HG03280 (cell line): Measurements from ENCODE around the gene CC2D1B.
"Not testable (repeated sequence)": the region's sequence is repeated elsewhere in the genome, so short reads cannot be mapped to it uniquely, and the experiment has no call there.

Experiments
- ATAC-seq: cut with Tn5 transposase; IDR thresholded peaks from one replicate; pipeline ENCODE4 v1.9.1; 2021; ENCODE audit warnings: mild to moderate bottlenecking, moderate library complexity; ENCODE audit not compliant: unreplicated experiment

Gene CC2D1B, protein sequence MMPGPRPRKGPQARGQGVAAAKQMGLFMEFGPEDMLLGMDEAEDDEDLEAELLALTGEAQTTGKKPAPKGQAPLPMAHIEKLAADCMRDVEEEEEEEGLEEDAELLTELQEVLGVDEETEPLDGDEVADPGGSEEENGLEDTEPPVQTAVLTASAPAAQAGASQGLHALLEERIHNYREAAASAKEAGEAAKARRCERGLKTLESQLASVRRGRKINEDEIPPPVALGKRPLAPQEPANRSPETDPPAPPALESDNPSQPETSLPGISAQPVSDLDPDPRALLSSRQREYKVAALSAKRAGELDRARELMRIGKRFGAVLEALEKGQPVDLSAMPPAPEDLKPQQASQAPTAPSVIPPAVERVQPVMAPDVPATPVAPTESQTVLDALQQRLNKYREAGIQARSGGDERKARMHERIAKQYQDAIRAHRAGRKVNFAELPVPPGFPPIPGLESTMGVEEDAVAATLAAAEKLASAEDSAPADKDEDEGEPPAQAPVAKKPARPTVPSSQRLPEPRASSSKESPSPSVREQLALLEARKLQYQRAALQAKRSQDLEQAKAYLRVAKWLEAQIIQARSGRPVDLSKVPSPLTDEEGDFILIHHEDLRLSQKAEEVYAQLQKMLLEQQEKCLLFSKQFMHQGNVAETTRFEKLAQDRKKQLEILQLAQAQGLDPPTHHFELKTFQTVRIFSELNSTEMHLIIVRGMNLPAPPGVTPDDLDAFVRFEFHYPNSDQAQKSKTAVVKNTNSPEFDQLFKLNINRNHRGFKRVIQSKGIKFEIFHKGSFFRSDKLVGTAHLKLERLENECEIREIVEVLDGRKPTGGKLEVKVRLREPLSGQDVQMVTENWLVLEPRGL

DNA sequence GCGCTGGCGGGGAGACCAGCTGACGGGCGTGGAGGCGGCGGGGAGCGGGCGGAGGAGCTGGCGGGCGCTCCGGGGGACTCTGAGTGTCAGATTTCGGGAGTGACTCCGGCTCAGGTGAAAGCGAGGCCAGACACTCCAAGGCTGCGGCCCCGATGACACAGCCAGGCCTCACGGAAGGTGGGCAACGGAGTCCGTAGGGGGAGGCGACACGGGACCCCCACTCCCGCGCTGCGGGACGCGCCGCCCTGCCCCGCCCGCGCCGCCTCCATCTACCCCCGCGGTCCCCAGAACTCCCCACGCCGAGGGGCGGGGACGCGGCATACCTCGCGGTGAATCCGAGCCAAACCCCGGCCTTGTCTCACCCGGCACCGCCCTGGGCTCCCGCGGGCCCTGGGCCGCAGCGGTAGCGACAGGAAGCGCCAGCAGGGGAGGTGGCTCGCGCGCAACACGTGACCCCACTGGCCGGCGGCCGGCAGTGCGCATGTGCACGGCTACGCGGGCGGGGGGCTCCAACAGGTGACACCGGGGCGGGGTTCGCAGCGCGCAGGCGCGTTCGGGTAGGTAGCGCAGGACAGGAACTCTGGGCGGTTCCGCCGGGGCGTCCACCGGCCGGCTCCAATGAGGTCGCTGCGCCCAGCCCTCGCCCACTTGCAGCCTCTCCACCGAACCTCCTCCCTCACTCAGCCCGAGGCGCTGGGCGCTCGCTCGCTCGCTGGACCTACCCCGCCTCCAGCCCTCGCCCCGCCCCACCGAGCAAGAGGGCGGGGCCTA is at the start of gene CC2D1B:
CC2D1B (minus strand) TSS at position 460 of the 771 bp plus-strand sequence. CDS start 1,585 bp downstream, outside the sequence.
- peak; percentile 89 for ATAC-seq

DNA sequence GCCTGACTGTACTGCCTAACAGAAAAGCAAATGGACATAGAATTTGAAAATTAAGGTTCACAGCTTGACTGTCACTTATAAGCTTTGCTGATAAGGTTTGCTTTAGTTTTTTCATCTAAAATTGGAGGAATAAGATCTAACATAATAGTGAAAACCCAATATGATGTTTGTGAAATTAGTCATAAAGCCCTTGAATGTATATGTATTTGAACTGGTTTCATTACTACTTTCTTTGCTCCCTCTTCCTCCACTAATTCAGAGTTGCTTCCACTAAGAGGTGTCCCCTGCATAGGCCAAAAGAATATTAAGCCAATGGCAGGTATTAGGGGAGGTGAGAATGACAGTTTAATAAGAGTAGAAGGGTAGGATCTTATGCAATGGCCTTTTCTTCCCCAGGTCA is 48.9 kb upstream of the CC2D1B start:
- no peak for ATAC-seq

DNA sequence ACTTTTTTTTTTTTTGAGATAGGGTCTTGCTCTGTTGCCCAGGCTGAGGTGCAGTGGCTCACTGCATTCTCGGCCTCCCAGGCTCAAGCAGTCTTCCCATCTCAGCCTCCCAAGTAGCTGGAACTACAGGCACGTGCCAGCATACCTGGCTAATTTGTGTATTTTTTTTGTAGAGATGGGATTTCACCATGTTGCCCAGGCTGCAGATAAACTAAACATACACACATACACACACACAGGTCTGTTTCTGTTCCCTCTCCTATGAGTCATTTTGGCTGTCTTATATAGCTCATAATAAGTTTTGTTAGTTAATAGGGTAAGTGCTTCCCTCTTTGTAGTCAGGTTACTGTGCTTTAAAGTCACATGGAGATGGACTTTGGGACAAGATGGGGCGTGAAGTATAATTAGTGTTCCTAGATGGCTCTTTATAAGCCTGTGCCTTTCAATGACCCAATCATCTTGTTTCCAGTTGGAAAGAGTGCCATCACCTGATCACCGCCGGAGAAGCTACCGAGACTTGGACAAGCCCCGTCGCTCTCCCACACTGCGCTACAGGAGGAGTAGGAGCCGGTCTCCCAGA is 47.5 kb upstream of the CC2D1B start:
- ATAC-seq: no peak

DNA sequence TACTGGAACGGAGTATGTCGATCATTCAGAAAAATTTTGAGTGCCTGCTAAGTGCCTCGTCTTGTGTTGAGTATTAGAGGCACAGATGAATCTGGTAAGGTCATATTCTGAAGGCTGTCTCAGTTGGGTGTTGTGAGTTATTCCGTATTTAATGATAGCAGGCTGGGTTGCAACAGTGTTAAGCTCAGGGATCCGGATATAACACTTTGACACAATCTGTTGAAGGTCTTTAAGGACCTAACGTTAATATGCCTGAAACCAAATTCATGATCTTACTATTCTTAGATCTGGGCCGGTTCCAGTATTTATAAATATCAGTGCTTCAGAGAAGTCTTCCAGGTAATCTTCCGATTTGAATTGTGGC is 39.0 kb upstream of the CC2D1B start:
- ATAC-seq: no peak

DNA sequence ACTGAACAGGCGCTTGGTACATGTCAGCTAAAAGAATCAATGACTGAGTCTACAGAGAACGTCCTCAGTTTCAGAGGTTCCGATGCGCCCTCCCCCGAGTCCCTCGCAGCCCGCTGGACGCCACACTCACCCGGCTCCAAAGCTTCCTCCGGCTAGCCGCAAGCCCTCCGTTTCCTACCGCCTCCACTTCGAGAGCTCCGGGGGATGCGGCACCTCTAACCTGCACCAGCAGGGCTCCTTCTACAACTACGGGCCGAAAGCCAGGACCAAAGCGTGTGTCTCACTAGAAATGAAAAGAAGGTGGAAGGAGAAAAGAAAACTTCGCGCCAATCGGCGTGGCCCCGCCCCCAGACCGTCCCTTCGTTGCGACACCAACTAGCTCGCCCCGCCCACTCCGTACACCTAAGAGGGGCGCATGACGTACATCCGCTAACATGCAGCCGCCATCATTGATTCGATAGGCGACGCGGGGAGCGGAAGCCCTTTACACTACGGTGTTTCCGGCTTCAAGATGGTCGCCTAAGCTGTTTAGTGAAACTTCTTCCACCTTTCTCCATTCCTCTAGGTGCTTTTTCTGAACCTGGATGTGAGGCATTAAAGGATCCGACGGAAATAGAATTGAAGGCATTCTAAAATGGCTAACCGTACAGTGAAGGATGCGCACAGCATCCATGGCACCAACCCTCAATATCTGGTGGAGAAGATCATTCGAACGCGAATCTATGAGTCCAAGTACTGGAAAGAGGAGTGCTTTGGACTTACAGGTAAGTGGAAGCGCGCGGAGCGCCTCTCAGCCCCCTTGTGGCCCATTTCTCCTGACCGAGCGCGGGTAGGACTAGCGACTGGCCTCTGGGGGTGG is 38.3 kb upstream of the CC2D1B start, which contains the start of the genes ORC1 and PRPF38A:
ORC1 (minus strand) TSS at position 308 of the 859 bp plus-strand sequence. CDS start 2,200 bp downstream, outside the sequence.
PRPF38A (plus strand) TSS at position 487 of the 859 bp plus-strand sequence; CDS start at position 635, 148 bp downstream.
- ATAC-seq: peak; percentile 94

DNA sequence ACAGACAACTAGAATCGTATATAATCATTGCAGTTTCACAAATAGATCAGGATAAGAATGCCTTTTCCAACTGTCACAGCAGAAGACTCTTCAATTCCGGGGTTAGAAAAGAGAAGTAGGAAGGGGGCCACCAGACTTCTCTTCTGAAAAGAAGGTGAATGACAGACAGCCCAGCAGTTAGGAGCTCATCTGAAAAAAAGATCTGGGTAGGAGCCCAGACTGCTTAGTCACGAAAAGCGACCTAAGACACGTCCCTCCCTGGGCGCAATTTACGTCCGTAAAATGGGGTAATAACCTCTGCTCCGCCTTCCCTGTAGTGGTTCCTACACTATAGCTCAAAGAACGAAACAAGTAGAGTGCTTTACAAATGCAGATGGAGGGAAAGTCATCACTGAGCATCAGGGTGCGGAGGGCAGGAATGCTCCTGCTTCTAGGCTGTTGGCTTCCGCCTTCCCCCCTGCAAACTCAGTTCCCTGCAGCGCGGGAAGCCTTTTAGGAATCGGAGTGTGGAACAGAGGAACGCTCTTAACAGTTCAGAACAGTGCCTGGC is 37.6 kb upstream of the CC2D1B start:
- ATAC-seq: peak; percentile 37

DNA sequence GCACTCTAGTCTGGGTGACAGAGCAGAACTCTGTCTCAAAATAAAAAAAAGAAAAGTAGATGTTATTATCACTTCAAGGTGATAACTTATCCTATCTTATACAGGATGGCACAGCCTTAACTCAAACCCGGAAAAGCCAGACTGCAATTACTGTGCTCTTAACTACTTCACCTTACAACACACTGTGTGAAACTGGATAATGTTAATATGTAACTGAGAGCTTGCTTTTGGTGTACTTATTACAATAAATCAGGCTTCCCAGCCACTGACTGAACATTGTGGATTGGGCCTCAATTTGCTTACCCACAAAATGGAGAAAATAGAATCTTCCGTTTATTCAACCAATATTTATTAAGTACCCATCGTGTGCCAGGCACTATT is 36.8 kb upstream of the CC2D1B start:
- ATAC-seq: no peak

DNA sequence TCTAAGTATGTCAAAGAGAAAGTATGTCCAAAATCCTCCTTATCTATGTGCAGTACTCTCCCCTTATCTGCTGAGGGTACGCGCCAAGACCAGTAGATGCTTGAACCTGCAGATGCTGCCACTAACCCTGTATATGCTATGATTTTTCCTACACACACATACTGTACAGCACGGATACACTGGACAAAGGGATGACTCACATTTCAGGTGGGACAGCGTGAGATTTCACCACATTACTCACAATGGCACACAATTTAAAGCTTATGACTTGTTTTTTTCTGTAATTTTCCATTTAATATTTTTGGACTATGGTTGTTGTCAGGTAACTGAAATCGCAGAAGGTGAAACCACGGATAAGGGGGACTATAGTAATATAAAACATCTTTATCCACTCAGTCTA is 34.1 kb upstream of the CC2D1B start:
- ATAC-seq: no peak

DNA sequence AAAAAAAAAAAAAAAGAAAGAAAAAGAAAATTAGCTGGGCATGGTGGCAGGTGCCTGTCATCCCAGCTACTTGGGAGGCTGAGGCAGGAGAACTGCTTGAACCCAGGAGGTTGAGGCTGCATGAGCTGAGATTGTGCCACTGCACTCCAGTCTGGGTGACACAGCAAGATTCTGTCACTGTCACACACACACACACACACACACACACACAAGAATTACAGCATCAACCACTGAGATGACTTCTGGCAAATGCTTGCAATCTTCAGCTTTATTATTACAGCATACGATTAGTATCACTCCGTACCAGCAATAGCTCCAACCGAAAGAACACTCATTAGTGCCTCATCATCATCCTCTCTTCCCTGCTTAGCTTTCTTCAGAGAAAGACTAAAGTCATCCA is 33.6 kb upstream of the CC2D1B start:
- ATAC-seq: no peak

DNA sequence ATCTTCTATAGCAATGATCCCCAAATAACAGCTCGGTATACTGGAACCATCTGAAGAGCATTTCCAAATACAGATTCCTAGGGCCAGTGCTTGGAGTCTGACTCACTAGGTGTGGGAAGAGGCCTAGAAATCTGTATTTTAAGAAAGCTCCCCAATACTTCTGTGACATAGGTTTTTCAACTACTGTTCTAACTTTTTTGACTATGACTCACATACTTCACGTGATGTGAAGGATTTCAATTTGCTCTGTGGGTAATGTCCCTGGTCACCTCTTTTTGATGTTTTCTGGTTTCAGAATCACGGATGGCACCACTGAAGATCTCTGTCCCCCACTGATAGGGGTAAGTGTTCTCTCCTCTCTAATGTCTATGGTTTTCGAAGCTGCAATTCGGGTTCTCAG is 27.2 kb upstream of the CC2D1B start:
- no peak for ATAC-seq

DNA sequence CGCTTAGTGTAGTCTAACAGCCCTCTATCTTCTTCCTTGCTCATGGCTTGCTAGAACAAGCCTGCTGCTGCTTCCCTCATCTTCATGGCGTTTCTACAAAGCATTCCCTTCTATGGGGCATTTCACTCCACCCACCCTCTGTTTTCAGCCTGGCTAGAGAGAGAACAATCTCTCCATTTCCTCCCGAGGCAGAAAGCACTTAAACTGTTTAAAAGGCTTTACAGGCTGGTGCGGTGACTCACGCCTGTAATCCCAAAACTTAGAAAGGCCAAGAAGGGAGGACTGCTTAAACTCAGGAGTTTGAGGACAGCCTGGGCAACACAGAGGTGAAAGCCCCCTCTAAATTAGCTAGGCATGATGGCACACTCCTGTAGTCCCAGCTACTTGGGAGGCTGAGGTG is 20.5 kb upstream of the CC2D1B start:
- ATAC-seq: no peak

DNA sequence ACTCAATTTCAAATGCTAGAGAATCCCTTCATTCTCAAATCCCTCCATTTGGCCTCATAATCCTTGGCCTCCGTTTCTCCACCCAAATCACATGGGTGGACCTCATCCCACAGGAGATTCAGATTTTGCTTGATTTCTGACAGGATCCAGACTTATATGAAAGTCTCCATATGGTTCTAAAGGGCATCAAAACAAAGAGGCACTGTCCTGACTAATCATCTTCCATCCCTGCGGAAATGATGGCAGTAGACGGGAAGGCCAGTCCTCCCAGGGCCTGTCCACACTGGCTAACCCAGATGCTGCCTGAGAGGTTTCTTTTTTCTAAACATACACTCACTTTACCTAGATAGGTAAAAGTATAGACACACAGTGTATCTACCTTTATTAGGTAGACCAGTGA is 19.4 kb upstream of the CC2D1B start:
- no peak for ATAC-seq

DNA sequence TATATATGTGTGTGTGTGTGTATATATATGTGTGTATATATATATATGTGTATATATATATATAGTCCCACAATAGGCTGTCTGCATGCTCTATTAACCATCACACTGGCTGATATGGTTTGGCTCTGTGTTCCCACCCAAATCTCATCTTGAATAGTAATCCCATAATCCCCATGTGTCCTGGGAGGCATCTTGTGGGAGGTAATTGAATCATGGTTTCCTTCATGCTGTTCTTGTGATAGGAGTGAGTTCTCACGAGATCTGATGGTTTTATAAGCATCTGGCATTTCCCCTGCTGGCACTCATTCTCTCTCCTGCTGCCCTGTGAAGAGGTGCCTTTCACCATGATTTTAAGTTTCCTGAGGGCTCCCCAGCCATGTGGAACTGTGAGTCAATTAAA is 3.8 kb upstream of the CC2D1B start:
- ATAC-seq: not testable (repeated sequence)

DNA sequence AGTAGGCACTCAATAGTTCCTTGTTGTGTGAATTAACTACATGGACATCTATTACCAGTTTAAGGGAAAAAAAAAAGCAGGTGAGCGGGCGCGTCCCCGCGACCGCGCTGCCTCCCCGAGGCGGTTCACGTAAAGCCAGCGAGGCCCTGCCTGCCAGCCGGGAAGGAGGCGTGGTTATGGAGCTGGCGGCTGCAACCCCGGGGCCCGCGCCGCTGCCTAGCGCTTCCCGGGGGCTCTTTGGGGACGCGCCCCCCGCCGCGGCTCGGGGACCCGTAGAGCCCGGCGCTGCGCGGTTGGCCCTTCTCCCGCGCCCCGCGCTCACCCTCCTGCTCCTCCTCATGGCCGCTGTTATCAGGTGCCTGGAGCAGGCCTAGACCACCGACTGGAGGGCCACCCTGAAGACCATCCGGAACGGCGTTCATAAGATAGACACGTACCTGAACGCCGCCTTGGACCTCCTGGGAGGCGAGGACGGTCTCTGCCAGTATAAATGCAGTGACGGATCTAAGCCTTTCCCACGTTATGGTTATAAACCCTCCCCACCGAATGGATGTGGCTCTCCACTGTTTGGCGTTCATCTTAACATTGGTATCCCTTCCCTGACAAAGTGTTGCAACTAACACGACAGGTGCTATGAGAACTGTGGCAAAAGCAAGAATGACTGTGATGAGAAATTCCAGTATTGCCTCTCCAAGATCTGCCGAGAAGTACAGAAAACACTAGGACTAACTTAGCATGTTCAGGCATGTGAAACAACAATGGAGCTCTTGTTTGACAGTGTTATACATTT is 2.6 kb upstream of the CC2D1B start:
- no peak for ATAC-seq

DNA sequence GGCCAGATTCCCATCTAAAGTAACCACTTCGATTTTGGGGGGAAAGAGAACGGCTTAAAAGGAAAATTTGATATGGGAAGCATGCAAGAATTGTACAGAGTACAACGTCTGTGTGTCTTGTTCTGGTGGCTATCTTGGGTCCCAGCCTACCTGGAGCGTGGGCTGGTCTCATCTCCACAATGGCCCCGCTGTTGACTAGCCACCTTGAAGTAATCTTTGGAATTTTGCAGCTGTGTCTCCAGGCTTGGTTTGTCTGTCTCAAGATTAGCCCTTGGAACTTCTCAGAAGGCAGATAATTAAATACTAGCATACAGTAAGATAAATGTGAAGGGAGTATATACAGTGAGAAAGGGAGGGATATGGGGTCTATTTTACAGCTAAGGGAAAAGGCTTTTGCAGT is 1.3 kb upstream of the CC2D1B start:
- no peak for ATAC-seq

DNA sequence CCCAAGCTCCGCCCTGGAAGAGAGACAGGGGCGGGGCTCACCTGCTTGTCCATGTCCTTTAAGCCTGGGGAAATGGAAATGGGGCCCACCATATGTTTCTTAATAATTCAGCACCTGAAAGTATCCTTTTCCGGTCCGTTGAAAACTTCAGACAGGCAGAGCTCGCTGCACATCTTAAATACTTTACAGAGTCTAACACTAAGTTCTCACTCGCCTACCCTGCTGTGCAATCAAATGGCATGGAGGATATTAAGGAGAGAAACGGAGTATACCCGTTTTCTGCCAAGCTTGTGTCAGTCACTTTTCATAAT is 467 bp upstream of the CC2D1B start:
- ATAC-seq: no peak

DNA sequence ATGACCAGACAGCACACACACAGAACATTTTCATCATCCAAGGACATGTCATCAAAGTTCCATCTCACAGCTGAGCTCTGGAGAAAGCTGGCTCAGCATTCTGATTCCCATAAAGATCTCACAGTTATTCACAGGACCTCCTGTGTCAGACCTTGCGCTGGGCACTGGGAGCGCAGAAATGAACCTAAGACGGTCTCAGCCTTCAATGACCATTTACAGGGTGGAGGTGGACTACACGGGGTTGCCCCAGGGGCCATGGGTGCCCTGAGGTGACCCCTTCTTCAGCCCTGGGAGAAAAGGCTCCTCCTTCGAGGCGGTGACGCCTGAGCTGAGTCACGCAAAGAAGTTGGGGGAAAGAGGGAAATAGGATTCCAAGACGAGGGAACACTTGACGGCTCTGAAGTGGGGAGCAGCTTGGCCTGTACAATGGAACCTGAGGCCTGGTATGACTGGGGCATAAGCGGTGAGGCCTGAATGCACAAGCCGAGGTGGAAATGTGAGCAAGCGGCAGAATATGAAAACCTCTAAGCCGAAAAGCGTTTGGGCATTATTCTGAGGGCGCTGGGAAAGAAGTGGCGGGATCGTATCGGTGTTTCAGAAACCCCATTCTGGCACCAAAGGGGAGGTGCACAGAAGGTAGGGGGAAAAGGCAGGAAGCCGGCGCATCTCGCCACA is 797 bp downstream of the CC2D1B start:
- ATAC-seq: no peak

DNA sequence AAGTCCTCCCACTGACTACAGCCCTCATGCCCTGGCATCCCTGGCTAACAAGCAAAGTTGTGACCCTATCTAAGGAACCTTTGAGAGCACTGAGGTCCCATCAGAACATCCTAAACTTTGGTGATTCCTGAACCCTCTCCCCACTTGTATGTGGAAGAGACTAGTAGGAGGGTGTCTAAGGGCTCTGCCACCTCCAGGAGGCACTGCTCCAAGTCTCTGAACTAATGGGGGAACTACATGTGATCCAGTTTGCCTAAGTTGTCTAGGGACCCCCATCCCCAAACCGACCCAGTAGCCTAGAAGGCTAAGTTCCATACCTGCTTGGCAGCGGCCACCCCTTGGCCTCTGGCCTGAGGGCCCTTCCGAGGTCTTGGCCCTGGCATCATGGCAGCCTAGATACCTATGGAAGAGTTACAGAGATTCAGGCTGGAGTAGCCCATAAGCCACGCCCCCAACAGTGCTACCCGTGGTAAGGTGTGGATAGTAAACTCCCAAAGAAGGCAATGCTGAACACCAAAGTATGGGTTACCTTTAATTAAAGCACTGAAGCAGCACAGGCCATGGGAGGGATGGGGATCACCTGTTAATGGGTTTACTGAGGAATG is 1.7 kb downstream of the CC2D1B start:
- no peak for ATAC-seq
